Caco-2 (cell line): Measurements from ENCODE around the gene KDM4C. TPM values are rescaled to one million over a fixed set of nuclear protein-coding genes. Genes with fewer than 3 reads are reported as not detected.

Source experiments
- BruUV-seq: library from RNA; stranded (reverse); fragments of 400-500 nt; replicated peaks from 2 replicates; lab custom pipeline; 2021; lab: Mats Ljungman, UMichigan
- CTCF ChIA-PET: fragments of 300-600 bp; sonication (Branson Sonifier 250); formaldehyde crosslinking; loops from one replicate; lab custom pipeline; 2022; ENCODE audit warnings: antibody characterized with exemption; lab: Charles Lee
- POLR2A ChIA-PET: fragments of 300-600 bp; sonication (Branson Sonifier 250); formaldehyde crosslinking; loops from one replicate; lab custom pipeline; 2022; ENCODE audit warnings: antibody characterized with exemption; lab: Charles Lee
- DNase-seq, 2 experiments: peaks; one replicate each; pipeline versions ENCODE4 v3.0.0 to v3.0.0-alpha.2; 2020 to 2022
- H3K27me3 ChIP-seq: replicated peaks from 2 replicates; pipeline ENCODE4 v1.6.0; 2011; ENCODE audit warnings: low read length; ENCODE audit not compliant: control insufficient read depth, insufficient read depth
- H3K36me3 ChIP-seq: 2 replicates; pipeline ENCODE4 v1.5.1; 2011; ENCODE audit warnings: low read length; ENCODE audit not compliant: control insufficient read depth, insufficient read depth
- H3K4me1 ChIP-seq: fragments of 250-450 bp; sonication (Bioruptor Pico); 2 replicates; pipeline ENCODE4 v1.5.1; 2020; ENCODE audit warnings: mild to moderate bottlenecking
- H3K4me3 ChIP-seq: 2 replicates; pipeline ENCODE4 v1.5.1; 2011; ENCODE audit warnings: low read depth, mild to moderate bottlenecking, control low read depth, low read length
- H3K9me3 ChIP-seq: fragments of 250-450 bp; sonication (Bioruptor Pico); 2 replicates; pipeline ENCODE4 v1.5.1; 2020; ENCODE audit warnings: mild to moderate bottlenecking, moderate library complexity
- H3K27ac Mint-ChIP-seq: one replicate; pipeline ENCODE4 v1.8.0; 2022; ENCODE audit warnings: mixed read lengths; ENCODE audit not compliant: unreplicated experiment
- H3K27me3 Mint-ChIP-seq: one replicate; pipeline ENCODE4 v1.8.0; 2022; ENCODE audit warnings: mixed read lengths; ENCODE audit not compliant: insufficient read depth, unreplicated experiment
- H3K36me3 Mint-ChIP-seq: one replicate; pipeline ENCODE4 v1.8.0; 2022; ENCODE audit warnings: mild to moderate bottlenecking, mixed read lengths; ENCODE audit not compliant: insufficient read depth, unreplicated experiment
- H3K4me1 Mint-ChIP-seq: one replicate; pipeline ENCODE4 v1.8.0; 2022; ENCODE audit warnings: low read depth, mixed read lengths; ENCODE audit not compliant: unreplicated experiment
- H3K4me3 Mint-ChIP-seq: one replicate; pipeline ENCODE4 v1.8.0; 2022; ENCODE audit warnings: mild to moderate bottlenecking, moderate library complexity, mixed read lengths; ENCODE audit not compliant: unreplicated experiment
- H3K9me3 Mint-ChIP-seq: one replicate; pipeline ENCODE4 v1.8.0; 2022; ENCODE audit warnings: mixed read lengths; ENCODE audit not compliant: unreplicated experiment
- intact Hi-C: fragments of 100-400 bp; cut with micrococcal nuclease; formaldehyde crosslinking; loops from one replicate; pipeline ENCODE4 v1.10.0; 2022; ENCODE audit not compliant: unreplicated experiment
- total RNA-seq: library from RNA; stranded (reverse); gene quantifications from 2 replicates; pipeline ENCODE4 v1.2.3, GENCODE V29; 2022
- TF ChIP-seq, protein P1 (sequence below), 2 experiments: fragments of 200-600 bp in 1 of 2; IDR thresholded peaks; 1 replicate in 1 of 2; 2 replicates in 1 of 2; pipeline versions ENCODE4 v1.5.1 to v1.8.0; 2011 to 2022; ENCODE audit warnings: antibody characterized with exemption in 1 of 2, control low read depth in 1 of 2, inconsistent platforms in 1 of 2, low read depth in 1 of 2, low read length in 1 of 2, mild to moderate bottlenecking in 1 of 2, moderate library complexity in 1 of 2; ENCODE audit not compliant: insufficient read depth in 1 of 2, severe bottlenecking in 1 of 2, unreplicated experiment in 1 of 2

KDM4C gene
- total RNA-seq, 1 experiment from 2014 or later: 40.3 TPM

GRCh38 chr9:6924149-6924548 lies 166.4 kb downstream of the KDM4C start:
- H3K4me3 Mint-ChIP-seq: no peak overlapping the region
- no peaks in the 10 kb centered on the region for H3K9me3 ChIP-seq
- no peaks in the 10 kb centered on the region for H3K36me3 Mint-ChIP-seq
- H3K27ac Mint-ChIP-seq: no peak overlapping the region
- no peak for DNase-seq
- H3K4me1 ChIP-seq: no peaks in the 10 kb centered on the region
- no peaks in the 10 kb centered on the region for H3K27me3 ChIP-seq
- H3K9me3 Mint-ChIP-seq: peaks cover 12% of the 10 kb centered on the region
- TF ChIP-seq, protein P1, sequence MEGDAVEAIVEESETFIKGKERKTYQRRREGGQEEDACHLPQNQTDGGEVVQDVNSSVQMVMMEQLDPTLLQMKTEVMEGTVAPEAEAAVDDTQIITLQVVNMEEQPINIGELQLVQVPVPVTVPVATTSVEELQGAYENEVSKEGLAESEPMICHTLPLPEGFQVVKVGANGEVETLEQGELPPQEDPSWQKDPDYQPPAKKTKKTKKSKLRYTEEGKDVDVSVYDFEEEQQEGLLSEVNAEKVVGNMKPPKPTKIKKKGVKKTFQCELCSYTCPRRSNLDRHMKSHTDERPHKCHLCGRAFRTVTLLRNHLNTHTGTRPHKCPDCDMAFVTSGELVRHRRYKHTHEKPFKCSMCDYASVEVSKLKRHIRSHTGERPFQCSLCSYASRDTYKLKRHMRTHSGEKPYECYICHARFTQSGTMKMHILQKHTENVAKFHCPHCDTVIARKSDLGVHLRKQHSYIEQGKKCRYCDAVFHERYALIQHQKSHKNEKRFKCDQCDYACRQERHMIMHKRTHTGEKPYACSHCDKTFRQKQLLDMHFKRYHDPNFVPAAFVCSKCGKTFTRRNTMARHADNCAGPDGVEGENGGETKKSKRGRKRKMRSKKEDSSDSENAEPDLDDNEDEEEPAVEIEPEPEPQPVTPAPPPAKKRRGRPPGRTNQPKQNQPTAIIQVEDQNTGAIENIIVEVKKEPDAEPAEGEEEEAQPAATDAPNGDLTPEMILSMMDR (IDR thresholded peaks at IDR 0.05; ENCODE audit: insufficient read depth in 1 of 2, low read depth in 1 of 2, low read length in 1 of 2, severe bottlenecking in 1 of 2, unreplicated experiment in 1 of 2): no peak
- peaks cover 27% of the 10 kb centered on the region for H3K4me1 Mint-ChIP-seq
- ChIA-PET CTCF (no interaction called here), POLR2A (no interaction called here)
- H3K4me3 ChIP-seq: no peak overlapping the region
- BruUV-seq: no TSS peak
- H3K36me3 ChIP-seq: no peaks in the 10 kb centered on the region
- no peaks in the 10 kb centered on the region for H3K27me3 Mint-ChIP-seq
- intact Hi-C loops: no loop called here

- Mint-ChIP-seq H3K4me1 (peaks cover 24% of the 10 kb centered on the region), H3K9me3 (peaks cover 8% of the 10 kb centered on the region), H3K36me3 (no peaks in the 10 kb centered on the region), H3K27ac (no peak overlapping the region), H3K27me3 (no peaks in the 10 kb centered on the region), H3K4me3 (no peak overlapping the region)
- H3K36me3 ChIP-seq: no peaks in the 10 kb centered on the region
- POLR2A ChIA-PET: no interaction called here
- no TSS peak for BruUV-seq
- no peaks in the 10 kb centered on the region for H3K27me3 ChIP-seq
- TF ChIP-seq, protein P1 (IDR thresholded peaks at IDR 0.05; ENCODE audit: insufficient read depth in 1 of 2, low read depth in 1 of 2, low read length in 1 of 2, severe bottlenecking in 1 of 2, unreplicated experiment in 1 of 2): no peak
- intact Hi-C loops: no loop called here
- CTCF ChIA-PET: no interaction called here
- no peak for DNase-seq
- no peaks in the 10 kb centered on the region for H3K9me3 ChIP-seq
- H3K4me3 ChIP-seq: no peak overlapping the region
- H3K4me1 ChIP-seq: no peaks in the 10 kb centered on the region
Measured at GRCh38 chr9:6924988-6925563, 167.3 kb downstream of the KDM4C start.

GRCh38 chr9:6925836-6926235 lies 168.1 kb downstream of the KDM4C start:
- no TSS peak for BruUV-seq
- no peaks in the 10 kb centered on the region for H3K4me1 ChIP-seq
- H3K4me3 ChIP-seq: no peak overlapping the region
- H3K36me3 ChIP-seq: no peaks in the 10 kb centered on the region
- no peaks in the 10 kb centered on the region for H3K27me3 ChIP-seq
- TF ChIP-seq, protein P1 (IDR thresholded peaks at IDR 0.05; ENCODE audit: insufficient read depth in 1 of 2, low read depth in 1 of 2, low read length in 1 of 2, severe bottlenecking in 1 of 2, unreplicated experiment in 1 of 2): no peak
- no peak overlapping the region for H3K4me3 Mint-ChIP-seq
- ChIA-PET POLR2A (no interaction called here), CTCF (no interaction called here)
- H3K4me1 Mint-ChIP-seq: peaks cover 24% of the 10 kb centered on the region
- no peaks in the 10 kb centered on the region for H3K9me3 ChIP-seq
- H3K36me3 Mint-ChIP-seq: no peaks in the 10 kb centered on the region
- no peaks in the 10 kb centered on the region for H3K27me3 Mint-ChIP-seq
- H3K27ac Mint-ChIP-seq: no peak overlapping the region
- H3K9me3 Mint-ChIP-seq: peaks cover 8% of the 10 kb centered on the region
- no peak for DNase-seq
- intact Hi-C loops: no loop called here
